ENCODE measurements around the gene PLCB3.
"Not testable (repeated sequence)": the region's sequence is repeated elsewhere in the genome, so short reads cannot be mapped to it uniquely, and the experiment has no call there.

Gene PLCB3

GRCh38 chr11:64306563-64306875 lies 55.2 kb downstream of the PLCB3 start:
- no peak for DNase-seq

- no peak for DNase-seq
These were observed 55.7 kb downstream of the PLCB3 start for GRCh38 chr11:64306876-64307622.

GRCh38 chr11:64307795-64308194 lies 56.5 kb downstream of the PLCB3 start:
- not testable (repeated sequence) for DNase-seq

- DNase-seq, result no peak
These were observed 61.6 kb downstream of the PLCB3 start for GRCh38 chr11:64312947-64313346.

- DNase-seq, result no peak
These were observed 62.3 kb downstream of the PLCB3 start for GRCh38 chr11:64313491-64314145.

- DNase-seq, result no peak
These were observed 62.9 kb downstream of the PLCB3 start for GRCh38 chr11:64314146-64314804.

GRCh38 chr11:64314805-64315561 lies 63.7 kb downstream of the PLCB3 start:
- DNase-seq, result no peak

GRCh38 chr11:64315667-64316526 lies 64.6 kb downstream of the PLCB3 start:
- not testable (repeated sequence) for DNase-seq

GRCh38 chr11:64316672-64317324 lies 65.5 kb downstream of the PLCB3 start:
- DNase-seq, result no peak

GRCh38 chr11:64317325-64317960 lies 66.1 kb downstream of the PLCB3 start, which contains the start of gene TRMT112:
TSS of gene TRMT112 (minus strand) at chr11:64317559. CDS start at chr11:64317526, 33 bp downstream.
- DNase-seq, result peak; percentile 95

- DNase-seq, result peak; percentile 98
These were observed 66.8 kb downstream of the PLCB3 start, which contains the start of gene PRDX5 for GRCh38 chr11:64317961-64318765. TSS of gene PRDX5 (plus strand) at chr11:64318121. CDS start at chr11:64318216, 95 bp downstream.

All from GDM1 (cell line).